Right renal cortex interstitium (tissue), 3 donors: ENCODE measurements around the gene PCNX2. TPM values are rescaled to one million over a fixed set of nuclear protein-coding genes. Genes with fewer than 3 reads are reported as not detected.

Experiments used
- DNase-seq, 3 donors: peaks; one replicate each; pipeline ENCODE4 v3.0.0-alpha.2; 2013; ENCODE audit warnings: low read depth in 3 of 3, low spot score in 2 of 3
- polyA plus RNA-seq, 3 donors: library from polyadenylated mRNA; unstranded; fragments of 120-200 nt; gene quantifications; one replicate each; pipeline ENCODE4 v1.2.1, GENCODE V29; 2013; ENCODE audit not compliant: insufficient read length in 3 of 3

PCNX2 gene
- polyA plus RNA-seq, 3 donors: 9.4 to 13.1 (median 11.3) TPM

GRCh38 chr1:233316473-233316872 is 20.9 kb upstream of the PCNX2 start:
- no peak for DNase-seq

GRCh38 chr1:233315718-233316301 is 20.3 kb upstream of the PCNX2 start:
- DNase-seq: no peak

GRCh38 chr1:233313434-233314155 is 18.1 kb upstream of the PCNX2 start:
- DNase-seq: no peak

- DNase-seq: no peak
Observed at GRCh38 chr1:233304489-233305102, 9.1 kb upstream of the PCNX2 start.

GRCh38 chr1:233300326-233300725 is 4.8 kb upstream of the PCNX2 start:
- DNase-seq: no peak

GRCh38 chr1:233299450-233299849 is 3.9 kb upstream of the PCNX2 start:
- no peak for DNase-seq

GRCh38 chr1:233295975-233296322 is 424 bp upstream of the PCNX2 start:
- no peak for DNase-seq

- DNase-seq: peak in 1 of 3 donors; percentile 21
Observed at GRCh38 chr1:233294913-233295236, 650 bp downstream of the PCNX2 start.

GRCh38 chr1:233293556-233294446 is 1.7 kb downstream of the PCNX2 start:
- no peak for DNase-seq

GRCh38 chr1:233290396-233291034 is 5.0 kb downstream of the PCNX2 start:
- no peak for DNase-seq

- DNase-seq: no peak
Observed at GRCh38 chr1:233289676-233290075, 5.8 kb downstream of the PCNX2 start.

- DNase-seq: no peak
Observed at GRCh38 chr1:233282582-233282886, 13.0 kb downstream of the PCNX2 start.

- no peak for DNase-seq
Observed at GRCh38 chr1:233281711-233282581, 13.6 kb downstream of the PCNX2 start.

GRCh38 chr1:233279971-233280370 is 15.6 kb downstream of the PCNX2 start:
- DNase-seq: no peak

GRCh38 chr1:233278631-233279030 is 16.9 kb downstream of the PCNX2 start:
- DNase-seq: no peak

- no peak for DNase-seq
Observed at GRCh38 chr1:233277637-233278606, 17.6 kb downstream of the PCNX2 start.

GRCh38 chr1:233269656-233270055 is 25.9 kb downstream of the PCNX2 start:
- DNase-seq: no peak

GRCh38 chr1:233268389-233269022 is 27.0 kb downstream of the PCNX2 start:
- DNase-seq: no peak
